NCI-H510A (cell line): ENCODE data around the gene SC5D.

Experiments used
- DNase-seq: peaks from one replicate; lab custom pipeline; 2025; lab: John Stamatoyannopoulos, UW

Gene SC5D

GRCh38 chr11:121293288-121293594, 670 bp downstream of the SC5D start:
- DNase-seq: no peak

DNA sequence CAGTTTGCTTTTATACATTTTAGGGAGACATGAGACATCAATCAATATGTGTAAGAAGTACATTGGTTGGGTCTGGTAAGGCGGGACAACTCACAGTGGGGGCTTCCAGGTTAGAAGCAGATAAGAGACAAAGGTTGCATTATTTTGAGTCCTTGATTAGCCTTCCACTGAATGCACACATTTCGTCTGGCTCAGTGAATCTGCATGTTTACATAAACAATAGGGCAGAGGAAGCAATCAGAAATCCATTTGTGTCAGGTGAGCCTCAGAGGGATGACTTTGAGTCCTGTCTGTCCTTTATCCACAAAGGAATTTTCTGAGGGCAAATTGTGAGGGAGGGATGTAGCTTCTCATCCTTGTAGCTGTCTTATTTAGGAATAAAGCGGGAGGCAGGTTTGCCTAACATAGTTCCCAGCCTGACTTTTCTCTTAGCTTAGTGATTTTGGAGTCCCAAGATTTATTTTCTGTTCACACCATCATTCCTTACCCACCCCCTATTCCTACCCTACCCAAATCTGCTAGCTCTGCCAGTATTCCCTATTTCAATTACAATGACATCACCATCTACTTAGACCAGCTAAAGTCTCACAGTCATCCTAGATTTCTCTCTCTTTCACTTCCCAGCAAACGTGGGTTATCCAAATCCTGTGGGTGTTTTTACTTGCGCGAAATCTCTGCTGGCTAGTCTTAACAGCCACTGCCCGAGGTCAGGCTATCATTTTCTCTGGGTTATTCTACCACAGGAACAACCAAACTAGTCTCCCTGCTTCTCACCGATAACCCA, 2.9 kb downstream of the SC5D start:
- DNase-seq: no peak

DNA sequence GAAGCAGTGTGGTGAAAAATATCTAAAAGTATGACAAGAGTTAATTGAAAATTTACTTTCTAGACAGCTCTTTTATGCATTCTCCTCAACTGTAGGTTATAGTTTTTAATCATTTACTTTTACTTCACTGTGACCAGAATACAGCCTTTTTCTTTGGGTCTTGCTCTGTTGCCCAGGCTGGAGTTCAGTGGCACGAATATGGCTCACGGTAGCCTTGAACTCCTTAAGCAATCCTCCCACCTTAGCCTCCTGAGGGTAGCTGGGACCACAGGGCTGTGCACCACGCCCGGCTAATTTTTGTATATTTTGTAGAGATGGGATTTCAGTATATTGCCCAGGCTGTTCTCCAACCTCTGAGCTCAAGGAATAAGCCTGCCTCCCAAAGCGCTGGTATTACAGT, 5.3 kb downstream of the SC5D start:
- DNase-seq: no peak

GRCh38 chr11:121298774-121299173, 6.2 kb downstream of the SC5D start:
- DNase-seq: no peak

DNA sequence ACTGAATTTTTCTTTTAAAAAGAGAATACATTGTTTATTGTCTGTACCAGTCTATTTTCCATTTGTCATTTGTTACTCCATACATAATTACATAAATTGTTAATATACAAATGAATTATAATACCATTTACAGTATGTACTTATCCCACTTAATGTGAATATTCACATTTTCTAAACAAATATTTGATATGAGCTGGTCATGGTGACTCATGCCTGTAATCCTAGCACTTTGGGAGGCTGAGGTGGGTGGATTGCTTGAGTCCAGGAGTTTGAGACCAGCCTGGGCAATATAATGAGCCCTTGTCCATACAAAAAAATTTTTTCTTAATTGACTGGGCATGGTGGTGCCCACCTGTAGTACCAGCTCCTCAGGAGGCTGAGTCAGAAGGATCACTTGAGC, 6.8 kb downstream of the SC5D start:
- DNase-seq: no peak

DNA sequence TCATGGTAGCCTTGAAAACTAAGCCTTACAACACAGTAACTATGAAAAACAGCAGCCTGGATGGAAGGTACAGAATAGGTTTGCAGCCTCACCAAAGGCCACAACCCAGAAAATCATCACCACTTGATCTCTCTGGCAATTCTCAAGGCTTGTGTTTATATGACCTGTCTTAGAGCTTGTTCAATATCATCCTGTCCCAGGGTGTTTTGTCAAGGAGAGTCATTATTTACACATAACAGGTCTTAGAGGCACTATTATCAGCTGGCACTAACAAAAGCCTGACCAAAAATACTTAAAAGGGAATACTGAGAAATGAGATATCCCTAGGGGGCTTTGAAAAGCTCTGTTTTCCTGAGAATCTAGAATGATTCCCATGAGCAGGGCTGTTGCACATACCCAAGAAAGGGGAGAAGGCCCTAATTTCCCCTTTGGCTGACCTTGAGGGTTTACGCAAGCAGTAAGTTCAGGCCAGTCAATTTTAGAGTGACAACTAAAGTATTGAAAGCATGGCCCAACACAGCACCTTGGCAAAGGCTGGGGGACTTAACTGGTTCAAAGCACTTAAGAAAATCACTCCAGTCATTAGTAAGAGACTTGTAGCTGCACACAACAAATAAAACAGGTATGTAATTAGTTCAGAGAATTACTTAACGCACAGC, 7.9 kb downstream of the SC5D start:
- no peak for DNase-seq

DNA sequence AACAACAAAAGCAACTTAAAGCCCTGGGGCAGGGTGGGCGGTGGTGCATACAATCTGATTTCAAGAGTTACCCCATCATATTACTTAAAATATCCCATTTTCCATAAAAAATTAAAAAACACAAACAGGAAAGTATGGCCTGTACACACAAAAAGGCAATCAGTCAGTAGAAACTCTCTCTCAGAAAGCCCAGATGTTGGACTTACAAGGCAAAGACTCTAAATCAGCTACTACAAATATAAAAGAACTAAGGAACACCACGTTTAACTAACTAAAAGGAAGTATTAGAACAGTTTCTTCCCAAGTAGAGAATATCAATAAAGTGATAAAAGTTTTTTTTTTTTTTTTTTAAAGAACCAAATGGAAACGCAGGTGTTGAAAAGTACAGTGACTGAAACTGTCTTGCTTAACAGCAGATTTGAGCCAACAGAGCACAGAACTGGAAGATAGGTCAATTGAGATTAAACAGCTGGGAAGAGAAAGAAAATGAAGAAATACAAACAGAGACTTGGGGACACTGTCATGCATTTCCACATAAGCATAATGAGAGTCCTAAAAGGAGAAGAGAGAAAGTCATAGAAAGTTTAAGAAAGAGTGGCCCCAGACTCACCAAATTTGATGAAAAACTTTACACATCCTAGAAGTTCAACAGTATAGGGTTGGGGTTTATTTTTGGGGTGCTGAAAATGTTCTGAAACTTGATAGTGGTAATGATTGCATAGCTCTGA, 8.6 kb downstream of the SC5D start:
- DNase-seq: no peak

GRCh38 chr11:121304759-121305158, 12.2 kb downstream of the SC5D start:
- DNase-seq: no peak

DNA sequence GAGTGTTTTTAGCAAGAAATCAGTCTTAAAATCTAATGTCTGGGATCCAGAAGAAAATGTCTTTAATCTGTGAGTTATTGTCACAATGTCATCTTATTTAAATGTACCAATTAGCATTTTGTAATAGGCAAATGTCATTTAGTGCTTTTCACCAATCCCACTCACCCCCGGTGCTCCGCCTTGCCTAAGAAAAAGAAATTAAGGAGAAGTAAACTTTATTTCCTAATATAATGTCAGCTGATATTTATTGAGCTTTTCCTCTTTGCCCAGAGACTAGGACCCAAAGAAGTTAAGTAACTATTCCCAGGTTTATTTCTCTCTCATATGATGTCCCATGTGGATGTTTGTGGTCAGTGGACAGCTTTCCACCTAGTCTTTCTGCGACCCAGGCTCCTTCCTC, 16.2 kb downstream of the SC5D start:
- no peak for DNase-seq

- no peak for DNase-seq
Observed at GRCh38 chr11:121309688-121310087, 17.1 kb downstream of the SC5D start.

- DNase-seq: no peak
Observed at GRCh38 chr11:121310908-121311307, 18.3 kb downstream of the SC5D start.

- DNase-seq: no peak
Observed at GRCh38 chr11:121311373-121311772, 18.8 kb downstream of the SC5D start.

DNA sequence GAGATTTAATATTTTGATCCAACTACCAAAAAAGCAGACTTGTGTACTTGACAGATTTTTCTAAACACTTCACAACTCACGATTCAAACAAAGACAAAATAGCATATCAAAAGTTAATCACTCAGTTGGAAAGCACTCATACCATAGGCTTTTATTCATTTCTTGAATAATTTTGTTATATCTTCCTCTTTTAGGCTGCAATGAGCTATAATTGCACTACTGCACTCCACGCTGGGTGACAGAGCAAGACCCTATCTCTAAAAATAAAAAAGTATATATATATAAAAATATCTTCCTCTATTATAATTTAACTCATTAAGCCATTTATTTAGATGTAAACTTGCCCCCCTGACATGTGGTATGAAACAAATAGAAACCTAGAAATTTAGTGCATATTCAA, 19.9 kb downstream of the SC5D start:
- no peak for DNase-seq

DNA sequence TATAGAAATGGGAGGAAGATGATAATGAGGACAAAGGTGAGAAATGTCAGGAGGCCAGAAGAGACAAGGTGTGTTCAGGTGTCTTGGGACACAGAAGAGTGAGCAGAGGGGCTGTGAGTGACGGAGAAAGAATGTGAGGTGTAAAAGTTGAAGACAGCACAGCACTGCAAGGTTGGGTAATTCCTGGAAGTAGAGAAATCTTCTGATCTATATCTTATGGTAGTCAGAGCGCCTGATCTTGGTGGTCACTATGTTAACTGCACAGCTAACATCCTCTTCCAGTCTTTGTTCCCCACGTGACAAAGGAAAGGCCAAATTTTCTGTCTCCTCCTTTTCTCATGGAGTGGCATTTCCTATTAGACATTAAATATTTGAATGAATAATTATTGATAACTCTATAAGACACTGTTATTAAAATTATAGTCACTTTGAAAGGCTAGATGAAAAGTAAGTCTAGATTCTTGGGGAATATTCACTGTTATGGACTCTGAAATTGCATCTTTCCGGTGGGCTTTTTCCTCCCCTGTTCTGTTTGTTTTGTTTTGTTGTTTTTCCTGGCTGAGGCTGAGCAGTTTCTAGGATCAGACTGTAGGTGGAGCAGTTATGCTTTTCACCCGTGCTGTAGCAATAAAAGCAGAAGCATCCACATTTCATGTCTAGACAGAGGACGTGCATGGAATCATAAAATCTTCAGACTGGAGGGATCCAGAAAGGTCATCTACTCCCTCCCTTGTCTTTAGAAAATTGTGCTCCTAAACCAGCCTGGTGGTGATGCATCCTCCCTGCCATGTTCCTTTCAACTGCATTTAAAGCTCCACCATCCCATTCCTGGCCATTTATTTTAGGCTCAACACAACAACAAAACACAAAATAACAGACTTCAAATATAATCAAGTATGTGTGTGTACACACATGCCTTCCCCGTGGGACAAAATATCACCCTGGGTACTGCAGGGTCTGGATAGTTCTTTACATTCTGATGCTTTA, 26.6 kb downstream of the SC5D start:
- no peak for DNase-seq

DNA sequence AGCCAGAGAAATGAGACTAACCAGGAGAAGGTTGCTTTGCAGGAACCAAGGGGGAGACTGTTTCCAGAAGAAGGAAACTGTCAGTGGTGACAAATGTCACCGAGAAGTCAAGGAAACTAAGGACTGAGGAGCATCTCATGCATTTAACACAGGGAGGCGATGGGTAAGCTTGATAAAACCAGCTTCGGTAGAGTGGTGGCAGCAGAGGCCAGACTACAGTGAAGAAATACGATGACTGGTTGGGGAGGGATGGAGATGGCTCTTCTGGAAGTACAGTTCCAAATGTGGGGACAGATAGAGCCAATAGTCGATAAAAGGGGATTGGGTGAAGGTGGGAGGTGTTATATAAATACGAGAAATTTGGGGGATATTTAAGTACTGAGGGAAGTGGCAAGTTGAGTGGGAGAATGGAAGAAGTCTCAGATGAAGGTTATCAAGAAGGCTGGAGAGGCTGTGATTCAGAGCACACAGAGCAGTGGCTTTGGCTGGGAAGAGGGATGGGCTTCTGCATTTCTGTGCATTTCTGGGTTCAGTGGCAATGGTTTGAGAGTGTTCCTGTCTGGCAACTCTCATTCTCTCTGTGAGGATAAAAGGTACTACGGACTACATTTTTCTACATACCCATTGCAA, 29.2 kb downstream of the SC5D start:
- DNase-seq: no peak

DNA sequence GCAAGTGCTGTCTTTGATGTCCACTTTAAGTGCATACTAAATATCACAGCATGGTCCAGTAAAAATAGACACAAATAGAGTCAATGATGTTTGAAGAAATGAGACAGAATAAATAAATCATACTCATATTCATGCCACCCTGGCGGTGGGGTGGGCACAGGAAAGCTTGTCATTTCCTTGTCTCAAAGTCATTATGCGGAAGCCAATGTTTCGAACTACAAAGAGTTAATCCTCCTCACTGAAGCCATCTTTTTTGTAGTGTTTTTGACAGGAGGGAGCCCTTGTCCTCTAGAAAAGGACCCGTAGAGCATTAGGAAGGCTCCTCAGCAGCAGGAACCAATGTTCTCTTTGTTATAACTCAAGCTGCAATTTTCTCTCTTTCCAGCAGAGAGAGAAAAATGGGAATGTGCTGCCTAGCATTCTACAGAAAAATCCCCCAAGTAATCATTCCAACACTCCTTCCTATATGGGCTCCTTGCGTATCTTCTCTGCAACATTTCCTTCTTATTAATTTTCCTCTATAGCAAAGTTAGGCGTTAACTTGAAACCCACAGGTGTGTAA, 30.6 kb downstream of the SC5D start:
- DNase-seq: no peak

- no peak for DNase-seq
Observed at GRCh38 chr11:121326230-121326629, 33.7 kb downstream of the SC5D start.

GRCh38 chr11:121327553-121327952, 35.0 kb downstream of the SC5D start:
- DNase-seq: no peak

DNA sequence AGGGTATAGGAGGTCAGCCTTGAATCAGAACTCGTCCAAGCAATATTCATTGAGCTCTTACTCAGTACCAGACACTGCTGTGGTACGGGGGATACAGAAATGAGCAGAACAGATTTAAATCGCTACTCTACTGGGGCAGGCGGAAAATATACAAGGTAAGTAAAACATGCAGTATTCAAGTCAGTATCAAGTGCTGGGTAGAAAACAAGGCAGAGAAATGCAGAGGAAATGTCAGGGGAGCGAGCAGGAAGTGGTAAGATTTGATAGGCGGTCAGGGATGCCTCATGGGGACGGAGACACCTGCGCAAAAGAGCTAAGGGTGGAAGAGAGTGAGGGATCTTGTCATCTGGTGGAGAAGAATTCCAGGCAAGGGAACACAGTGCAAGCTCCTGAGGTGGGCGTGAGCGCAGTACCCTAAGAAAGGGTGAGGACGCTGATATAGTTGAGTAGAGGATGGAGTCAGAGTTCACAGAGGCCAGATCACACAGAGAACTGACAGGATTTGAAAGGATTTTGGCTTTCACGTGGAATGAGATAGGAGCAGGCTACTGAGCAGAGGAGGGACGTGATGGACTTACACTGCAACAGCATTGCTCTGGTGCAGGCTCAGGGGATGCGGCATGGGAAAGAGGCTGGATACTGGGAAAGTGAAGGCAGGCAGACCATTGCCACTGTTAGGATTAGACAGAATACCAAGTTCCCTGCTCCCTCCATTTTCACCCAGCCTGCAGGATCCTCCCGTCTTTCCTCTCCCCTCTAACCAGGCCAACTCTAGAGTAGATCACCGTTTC, 35.8 kb downstream of the SC5D start:
- no peak for DNase-seq

DNA sequence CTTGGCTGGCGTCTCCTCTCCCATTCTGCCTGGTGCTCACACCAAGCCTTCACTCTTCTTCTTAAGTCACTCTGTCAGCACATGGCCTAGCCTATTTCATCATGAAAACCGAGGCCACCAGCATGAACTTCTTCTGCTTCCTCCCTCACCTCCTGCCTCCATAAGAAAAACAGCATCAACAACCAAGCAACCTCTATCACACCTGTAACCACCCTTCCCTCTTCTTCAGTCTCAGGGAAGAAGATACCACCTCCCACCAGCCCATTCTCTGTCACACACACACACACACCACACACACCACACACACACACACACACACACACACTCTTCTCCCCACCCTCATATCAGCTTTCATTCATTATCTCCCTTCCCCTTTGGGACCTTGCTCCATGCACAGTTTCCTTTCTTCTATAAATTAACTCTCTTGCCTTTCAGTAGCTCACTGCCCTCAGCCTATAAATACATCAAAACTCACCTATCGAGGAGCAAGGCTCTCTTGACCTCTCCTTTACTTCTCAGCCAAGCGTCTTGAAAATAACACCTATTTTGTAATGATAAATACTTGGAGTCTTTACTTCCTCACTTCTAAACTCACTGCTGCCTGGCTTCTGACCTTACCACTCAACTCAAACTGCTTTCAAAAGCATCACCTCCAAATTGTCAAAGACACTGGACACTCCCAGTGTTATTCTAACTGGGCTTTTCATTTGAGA, 36.6 kb downstream of the SC5D start:
- DNase-seq: no peak
